Fibroblast of villous mesenchyme (primary cell): ENCODE results near the gene EIF4G3. TPM values are rescaled to one million over a fixed set of nuclear protein-coding genes. Genes with fewer than 3 reads are reported as not detected.

Experiments
- DNase-seq: peaks from one replicate; pipeline ENCODE4 v3.0.0-alpha.2; 2010; ENCODE audit warnings: low read depth
- H3K4me3 ChIP-seq: 2 replicates; pipeline ENCODE4 v1.5.1; 2011; ENCODE audit warnings: low read depth, mild to moderate bottlenecking, low read length
- CTCF ChIP-seq: IDR thresholded peaks from 2 replicates; pipeline ENCODE4 v1.5.1; 2012; ENCODE audit warnings: low read depth, mild to moderate bottlenecking, low read length; ENCODE audit not compliant: insufficient read depth
- total RNA-seq: library from RNA; depleted of rRNA; stranded (reverse); fragments of >200 nt; gene quantifications from 2 replicates; pipeline ENCODE4 v1.2.3, GENCODE V29; 2012

EIF4G3 gene
- total RNA-seq, 1 donor = 66.5 TPM

- no peak for TF ChIP-seq CTCF
- no peak for DNase-seq
- H3K4me3 ChIP-seq = no peak overlapping the region
Measured at GRCh38 chr1:20899154-20899972, 277.3 kb downstream of the EIF4G3 start.

- no peak overlapping the region for H3K4me3 ChIP-seq
- DNase-seq = peak; percentile 80
- no peak for TF ChIP-seq CTCF
Measured at GRCh38 chr1:20896826-20897225, 279.9 kb downstream of the EIF4G3 start.

GRCh38 chr1:20893931-20894330 is 282.8 kb downstream of the EIF4G3 start:
- DNase-seq = no peak
- no peak overlapping the region for H3K4me3 ChIP-seq
- TF ChIP-seq CTCF = no peak

GRCh38 chr1:20891091-20891490 is 285.6 kb downstream of the EIF4G3 start:
- peak; percentile 71 for DNase-seq
- TF ChIP-seq CTCF = no peak
- H3K4me3 ChIP-seq = no peak overlapping the region

- no peak for DNase-seq
- no peak for TF ChIP-seq CTCF
- no peak overlapping the region for H3K4me3 ChIP-seq
Measured at GRCh38 chr1:20887246-20887645, 289.5 kb downstream of the EIF4G3 start.

- no peak overlapping the region for H3K4me3 ChIP-seq
- no peak for TF ChIP-seq CTCF
- peak; percentile 87 for DNase-seq
Measured at GRCh38 chr1:20885121-20885520, 291.6 kb downstream of the EIF4G3 start.

- TF ChIP-seq CTCF = no peak
- peak; percentile 81 for DNase-seq
- H3K4me3 ChIP-seq = no peak overlapping the region
Measured at GRCh38 chr1:20884513-20884912, 292.2 kb downstream of the EIF4G3 start.
